CD4-positive, alpha-beta T cell (primary cell): ENCODE results near the gene ACHE. TPM values are rescaled to one million over a fixed set of nuclear protein-coding genes. Genes with fewer than 3 reads are reported as not detected.

Source experiments
- ATAC-seq: fragments of 200-7000 bp; cut with Tn5 transposase; one replicate; pipeline ENCODE4 v1.10.0; 2022; ENCODE audit warnings: mild to moderate bottlenecking; ENCODE audit not compliant: poor library complexity
- CTCF ChIA-PET: fragments of 350-600 bp; sonication (Branson Sonifier 250); formaldehyde crosslinking; loops from one replicate; lab custom pipeline; 2021; ENCODE audit warnings: antibody characterized with exemption, inconsistent platforms; lab: Charles Lee
- POLR2A ChIA-PET: fragments of 350-600 bp; sonication (Branson Sonifier 250); formaldehyde crosslinking; loops from one replicate; lab custom pipeline; 2021; ENCODE audit warnings: antibody characterized with exemption, inconsistent platforms; lab: Charles Lee
- DNase-seq, 14 experiments: peaks; one replicate each; pipeline ENCODE4 v3.0.0-alpha.2; 2013 to 2020; ENCODE audit warnings: mixed read lengths in 2 of 14
- H3K27ac ChIP-seq, 2 donors: one replicate each; pipeline versions ENCODE4 v1.5.1 to v1.7.0; 2013; ENCODE audit warnings: low read length in 2 of 2, low read depth in 1 of 2, mild to moderate bottlenecking in 1 of 2
- H3K27me3 ChIP-seq, 2 experiments: 1 replicate in 1 of 2; 2 replicates in 1 of 2; pipeline versions ENCODE4 v1.6.1 to v1.7.0; 2013; ENCODE audit warnings: low read length in 2 of 2, control low read depth in 1 of 2, mild to moderate bottlenecking in 1 of 2, moderate library complexity in 1 of 2; ENCODE audit not compliant: insufficient read depth in 2 of 2, control insufficient read depth in 1 of 2
- H3K36me3 ChIP-seq: one replicate; pipeline ENCODE4 v1.6.1; 2013; ENCODE audit warnings: low read length, control low read depth; ENCODE audit not compliant: insufficient read depth
- H3K4me1 ChIP-seq: one replicate; pipeline ENCODE4 v1.6.1; 2013; ENCODE audit warnings: low read length, control low read depth; ENCODE audit not compliant: insufficient read depth
- H3K4me3 ChIP-seq: one replicate; pipeline ENCODE4 v1.5.1; 2013; ENCODE audit warnings: mild to moderate bottlenecking, low read length, moderate library complexity
- H3K9me3 ChIP-seq, 2 experiments: 1 replicate in 1 of 2; 2 replicates in 1 of 2; pipeline versions ENCODE4 v1.6.1 to v1.7.0; 2013; ENCODE audit warnings: low read length in 2 of 2, mild to moderate bottlenecking in 2 of 2, control low read depth in 1 of 2, moderate library complexity in 1 of 2; ENCODE audit not compliant: control insufficient read depth in 1 of 2, insufficient read depth in 1 of 2
- H3K27ac Mint-ChIP-seq: one replicate; pipeline ENCODE4 v1.8.0; 2020; ENCODE audit warnings: mixed read lengths
- H3K27me3 Mint-ChIP-seq: one replicate; pipeline ENCODE4 v1.8.0; 2021; ENCODE audit warnings: mixed read lengths
- H3K36me3 Mint-ChIP-seq: one replicate; pipeline ENCODE4 v1.8.0; 2021; ENCODE audit warnings: low read depth, mixed read lengths
- H3K4me1 Mint-ChIP-seq: one replicate; pipeline ENCODE4 v1.8.0; 2021; ENCODE audit warnings: low read depth, mixed read lengths
- H3K4me3 Mint-ChIP-seq: one replicate; pipeline ENCODE4 v1.8.0; 2020; ENCODE audit warnings: mild to moderate bottlenecking, mixed read lengths
- H3K9me3 Mint-ChIP-seq: one replicate; pipeline ENCODE4 v1.8.0; 2020; ENCODE audit warnings: mixed read lengths
- CTCF ChIP-seq: fragments of 200-600 bp; IDR thresholded peaks from one replicate; pipeline ENCODE4 v1.8.0; 2022; ENCODE audit warnings: antibody characterized with exemption, mild to moderate bottlenecking
- intact Hi-C, 2 experiments: fragments of 100-400 bp; cut with DNase I in 1 of 2; cut with micrococcal nuclease in 1 of 2; formaldehyde crosslinking; loops; one replicate each; pipeline versions ENCODE4 v1.15.1 to v1.9.0; 2023 to 2025; cut with DNase I, micrococcal nuclease
- total RNA-seq, 174 experiments: library from RNA in 2 of 174; stranded (reverse) in 2 of 174; gene quantifications; one replicate each; pipeline ENCODE4 v1.2.3 and lab custom pipeline; 2021 to 2026

Gene ACHE
- total RNA-seq, 2 experiments from 2014 or later: 0.14 to 0.22 TPM

GRCh38 chr7:100886142-100886935, 9.3 kb downstream of the ACHE start:
- Histone ChIP-seq H3K36me3 (peaks cover 72% of the 10 kb centered on the region), H3K9me3 (peaks cover 0 to 10% of the 10 kb centered on the region in 2 experiments), H3K4me1 (peaks cover 63% of the 10 kb centered on the region), H3K4me3 (no peak overlapping the region), H3K27ac (peak overlapping the region in 1 of 2 donors; percentile 92), H3K27me3 (peaks cover 4 to 10% of the 10 kb centered on the region in 2 experiments)
- Mint-ChIP-seq H3K27ac (peak overlapping the region; percentile 95), H3K4me3 (peak overlapping the region; percentile 60), H3K36me3 (peaks cover 74% of the 10 kb centered on the region), H3K4me1 (peaks cover 64% of the 10 kb centered on the region), H3K27me3 (peaks cover 10% of the 10 kb centered on the region), H3K9me3 (no peaks in the 10 kb centered on the region)
- ATAC-seq: no peak
- POLR2A ChIA-PET: interaction anchor here (1.4 to 6.3 kb wide), 5 partner anchors 10 to 331 kb away, joined by 3 to 206 read pairs (median 7); partner anchors contain the start of genes PLOD3, SLC12A9, SRRT and TRIM56
- TF ChIP-seq CTCF: no peak
- DNase-seq: peak in 1 of 14 experiments; percentile 31
- CTCF ChIA-PET: no interaction called here
- intact Hi-C loops: loop anchor here in 1 of 2 experiments (5.0 kb wide), 1 partner anchor 281 kb away; the partner anchor contains the start of gene VGF

GRCh38 chr7:100885440-100886141, 10.1 kb downstream of the ACHE start:
- POLR2A ChIA-PET: interaction anchor here (2.6 to 6.3 kb wide), 2 partner anchors 9 to 200 kb away, joined by 11 to 206 read pairs; partner anchors contain the start of genes SRRT and TRIM56
- H3K4me1 Mint-ChIP-seq: peaks cover 59% of the 10 kb centered on the region
- H3K36me3 ChIP-seq: peaks cover 79% of the 10 kb centered on the region
- H3K27ac ChIP-seq: peak overlapping the region in 1 of 2 donors; percentile 46
- H3K27ac Mint-ChIP-seq: peak overlapping the region; percentile 75
- peaks cover 0 to 2% of the 10 kb centered on the region in 2 experiments for H3K27me3 ChIP-seq
- TF ChIP-seq CTCF: no peak
- ATAC-seq: no peak
- peak overlapping the region; percentile 48 for H3K4me3 Mint-ChIP-seq
- H3K9me3 ChIP-seq: peaks cover 0 to 10% of the 10 kb centered on the region in 2 experiments
- peak in 1 of 14 experiments; percentile 22 for DNase-seq
- peaks cover 59% of the 10 kb centered on the region for H3K4me1 ChIP-seq
- intact Hi-C loops: loop anchor here in 1 of 2 experiments (5.0 kb wide), 1 partner anchor 282 kb away; the partner anchor contains the start of gene VGF
- H3K36me3 Mint-ChIP-seq: peaks cover 81% of the 10 kb centered on the region
- H3K4me3 ChIP-seq: peak overlapping the region; percentile 2
- H3K27me3 Mint-ChIP-seq: peaks cover 5% of the 10 kb centered on the region
- CTCF ChIA-PET: no interaction called here
- no peaks in the 10 kb centered on the region for H3K9me3 Mint-ChIP-seq

- Mint-ChIP-seq H3K27me3 (no peaks in the 10 kb centered on the region), H3K27ac (peak overlapping the region; percentile 75), H3K4me1 (peaks cover 56% of the 10 kb centered on the region), H3K9me3 (no peaks in the 10 kb centered on the region), H3K36me3 (peaks cover 88% of the 10 kb centered on the region), H3K4me3 (peak overlapping the region; percentile 49)
- peaks cover 0 to 10% of the 10 kb centered on the region in 2 experiments for H3K9me3 ChIP-seq
- H3K4me1 ChIP-seq: peaks cover 55% of the 10 kb centered on the region
- intact Hi-C loops: loop anchor here in 1 of 2 experiments (5.0 kb wide), 1 partner anchor 282 kb away; the partner anchor contains the start of gene VGF
- H3K36me3 ChIP-seq: peaks cover 84% of the 10 kb centered on the region
- DNase-seq: peak in 5 of 14 experiments; percentile 42 to 84 (median 72)
- no peak for TF ChIP-seq CTCF
- H3K4me3 ChIP-seq: peak overlapping the region; percentile 2
- ATAC-seq: no peak
- no peaks in the 10 kb centered on the region for H3K27me3 ChIP-seq
- CTCF ChIA-PET: no interaction called here
- POLR2A ChIA-PET: interaction anchor here (6.3 kb wide), 1 partner anchor 8 kb away, joined by 206 read pairs; the partner anchor contains the start of gene SRRT
- H3K27ac ChIP-seq: peak overlapping the region in 1 of 2 donors; percentile 46
These were observed 10.8 kb downstream of the ACHE start for GRCh38 chr7:100884736-100885439.
